Measurements from ENCODE around the gene PPP1R9A. TPM values are rescaled to one million over a fixed set of nuclear protein-coding genes. Genes with fewer than 3 reads are reported as not detected.

PPP1R9A gene
- total RNA-seq, 4 donors from 2014 or later = 15.7 to 37.6 (median 27.6) TPM

- DNase-seq (ENCODE audit: low spot score in 2 of 2) = no peak
- Histone ChIP-seq H3K27me3 (no peaks in the 10 kb centered on the region), H3K36me3 (no peaks in the 10 kb centered on the region), H3K9me3 (peaks cover 0 to 6% (median 0%) of the 10 kb centered on the region in 4 donors), H3K27ac (no peak overlapping the region), H3K4me3 (no peak overlapping the region), H3K4me1 (no peaks in the 10 kb centered on the region)
- no peak for TF ChIP-seq EP300 (IDR thresholded peaks at IDR 0.05)
- no peak for TF ChIP-seq CTCF (IDR thresholded peaks at IDR 0.05)
- no peak for TF ChIP-seq POLR2A (IDR thresholded peaks at IDR 0.05)
Observed at GRCh38 chr7:95191795-95192194, 284.4 kb downstream of the PPP1R9A start.

GRCh38 chr7:95198863-95199262, 291.5 kb downstream of the PPP1R9A start:
- H3K27ac ChIP-seq = no peak overlapping the region
- TF ChIP-seq POLR2A (IDR thresholded peaks at IDR 0.05) (no peak), EP300 (IDR thresholded peaks at IDR 0.05) (no peak), CTCF (IDR thresholded peaks at IDR 0.05) (no peak)
- no peaks in the 10 kb centered on the region for H3K36me3 ChIP-seq
- no peaks in the 10 kb centered on the region for H3K27me3 ChIP-seq
- H3K9me3 ChIP-seq = no peaks in the 10 kb centered on the region
- WGBS, 2 donors = 40 to 53% methylated on average over 1 of the region's 1 CpG
- H3K4me3 ChIP-seq = no peak overlapping the region
- no peak for DNase-seq (ENCODE audit: low spot score in 2 of 2)
- H3K4me1 ChIP-seq = peaks cover 0 to 3% (median 0%) of the 10 kb centered on the region in 4 donors

- peak in 1 of 2 donors; percentile 44 for DNase-seq (ENCODE audit: low spot score in 2 of 2)
Observed at GRCh38 chr7:95199779-95200558, 292.6 kb downstream of the PPP1R9A start.

GRCh38 chr7:95200741-95201140, 293.3 kb downstream of the PPP1R9A start:
- TF ChIP-seq POLR2A (IDR thresholded peaks at IDR 0.05) = no peak
- TF ChIP-seq CTCF (IDR thresholded peaks at IDR 0.05) = no peak
- TF ChIP-seq EP300 (IDR thresholded peaks at IDR 0.05) = no peak
- 60 to 65% methylated on average over 1 of the region's 1 CpG for WGBS, 2 donors
- H3K4me1 ChIP-seq = peaks cover 0 to 8% (median 0%) of the 10 kb centered on the region in 4 donors
- no peaks in the 10 kb centered on the region for H3K36me3 ChIP-seq
- no peaks in the 10 kb centered on the region for H3K9me3 ChIP-seq
- no peak overlapping the region for H3K27ac ChIP-seq
- DNase-seq (ENCODE audit: low spot score in 2 of 2) = no peak
- no peak overlapping the region for H3K4me3 ChIP-seq
- H3K27me3 ChIP-seq = no peaks in the 10 kb centered on the region

More at GRCh38 chr7:95199779-95200558, 292.6 kb downstream of the PPP1R9A start:
- Histone ChIP-seq H3K9me3 (no peaks in the 10 kb centered on the region), H3K4me1 (peaks cover 0 to 3% (median 0%) of the 10 kb centered on the region in 4 donors), H3K27ac (no peak overlapping the region), H3K36me3 (no peaks in the 10 kb centered on the region), H3K4me3 (no peak overlapping the region), H3K27me3 (no peaks in the 10 kb centered on the region)
- 58 to 62% methylated on average over 3 of the region's 3 CpGs for WGBS, 2 donors
- TF ChIP-seq EP300 (IDR thresholded peaks at IDR 0.05) (peak in 1 of 2 donors; percentile 19), POLR2A (IDR thresholded peaks at IDR 0.05) (no peak), CTCF (IDR thresholded peaks at IDR 0.05) (peak; percentile 41 to 72 (median 58))

DNA sequence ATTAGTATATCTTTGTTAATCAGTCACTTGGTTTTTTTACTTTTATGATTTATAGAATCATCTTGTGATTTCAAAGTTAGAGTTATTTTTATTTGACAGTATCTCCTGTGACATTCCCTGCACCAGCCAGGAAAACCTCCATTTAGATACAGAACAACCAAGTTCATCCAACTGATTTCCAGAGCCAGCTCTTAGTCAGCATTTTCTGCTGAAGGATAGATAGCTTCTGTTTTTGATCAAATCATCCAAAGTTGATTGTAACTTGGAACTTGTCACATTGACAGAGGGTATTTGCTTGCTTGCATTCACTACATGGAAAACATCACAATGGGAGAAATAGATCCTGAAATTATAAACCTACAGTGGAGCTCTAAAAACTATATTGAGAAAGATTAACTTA, 294.3 kb downstream of the PPP1R9A start:
- DNase-seq (ENCODE audit: low spot score in 2 of 2) = no peak
- no peaks in the 10 kb centered on the region for H3K9me3 ChIP-seq
- H3K4me3 ChIP-seq = no peak overlapping the region
- H3K27ac ChIP-seq = no peak overlapping the region
- no peaks in the 10 kb centered on the region for H3K36me3 ChIP-seq
- H3K27me3 ChIP-seq = no peaks in the 10 kb centered on the region
- TF ChIP-seq POLR2A (IDR thresholded peaks at IDR 0.05) (no peak), EP300 (IDR thresholded peaks at IDR 0.05) (no peak), CTCF (IDR thresholded peaks at IDR 0.05) (no peak)
- peaks cover 0 to 12% (median 0%) of the 10 kb centered on the region in 4 donors for H3K4me1 ChIP-seq

Data from tibial nerve (tissue), 4 donors.